ENCODE measurements around the gene SUFU.

The SUFU gene

GRCh38 chr10:102621443-102622325 is 117.9 kb downstream of the SUFU start:
- DNase-seq: no peak

GRCh38 chr10:102624094-102624493 is 120.3 kb downstream of the SUFU start:
- in situ Hi-C loops (cut with HindIII; ENCODE audit: low pct_ligation_motif_present, low pct_unique_long_range_greater_than_20kb, low sequenced_read_pairs): no loop called here
- DNase-seq: no peak

More at GRCh38 chr10:102621443-102622325, 117.9 kb downstream of the SUFU start:
- in situ Hi-C loops (cut with HindIII; ENCODE audit: low pct_ligation_motif_present, low pct_unique_long_range_greater_than_20kb, low sequenced_read_pairs): no loop called here

- DNase-seq: peak; percentile 52
- in situ Hi-C loops (cut with HindIII; ENCODE audit: low pct_ligation_motif_present, low pct_unique_long_range_greater_than_20kb, low sequenced_read_pairs): no loop called here
Measured at GRCh38 chr10:102624751-102625645, 121.2 kb downstream of the SUFU start.

- no peak for DNase-seq
- in situ Hi-C loops (cut with HindIII; ENCODE audit: low pct_ligation_motif_present, low pct_unique_long_range_greater_than_20kb, low sequenced_read_pairs): no loop called here
Measured at GRCh38 chr10:102626026-102626685, 122.4 kb downstream of the SUFU start.

- in situ Hi-C loops (cut with HindIII; ENCODE audit: low pct_ligation_motif_present, low pct_unique_long_range_greater_than_20kb, low sequenced_read_pairs): no loop called here
- DNase-seq: no peak
Measured at GRCh38 chr10:102627291-102627735, 123.5 kb downstream of the SUFU start.

- DNase-seq: peak; percentile 73
- in situ Hi-C loops (cut with HindIII; ENCODE audit: low pct_ligation_motif_present, low pct_unique_long_range_greater_than_20kb, low sequenced_read_pairs): no loop called here
Measured at GRCh38 chr10:102627736-102628293, 124.0 kb downstream of the SUFU start.

GRCh38 chr10:102628451-102628911 is 124.7 kb downstream of the SUFU start:
- in situ Hi-C loops (cut with HindIII; ENCODE audit: low pct_ligation_motif_present, low pct_unique_long_range_greater_than_20kb, low sequenced_read_pairs): no loop called here
- peak; percentile 40 for DNase-seq

GRCh38 chr10:102629661-102630614 is 126.2 kb downstream of the SUFU start:
- peak; percentile 96 for DNase-seq
- in situ Hi-C loops (cut with HindIII; ENCODE audit: low pct_ligation_motif_present, low pct_unique_long_range_greater_than_20kb, low sequenced_read_pairs): no loop called here

- in situ Hi-C loops (cut with HindIII; ENCODE audit: low pct_ligation_motif_present, low pct_unique_long_range_greater_than_20kb, low sequenced_read_pairs): no loop called here
- no peak for DNase-seq
Measured at GRCh38 chr10:102630663-102631062, 126.9 kb downstream of the SUFU start.

- in situ Hi-C loops (cut with HindIII; ENCODE audit: low pct_ligation_motif_present, low pct_unique_long_range_greater_than_20kb, low sequenced_read_pairs): no loop called here
- no peak for DNase-seq
Measured at GRCh38 chr10:102631525-102632393, 128.0 kb downstream of the SUFU start.

- in situ Hi-C loops (cut with HindIII; ENCODE audit: low pct_ligation_motif_present, low pct_unique_long_range_greater_than_20kb, low sequenced_read_pairs): no loop called here
Measured at GRCh38 chr10:102632394-102633111, 128.8 kb downstream of the SUFU start.

GRCh38 chr10:102633287-102633686 is 129.5 kb downstream of the SUFU start:
- in situ Hi-C loops (cut with HindIII; ENCODE audit: low pct_ligation_motif_present, low pct_unique_long_range_greater_than_20kb, low sequenced_read_pairs): no loop called here
- DNase-seq: no peak

More at GRCh38 chr10:102632394-102633111, 128.8 kb downstream of the SUFU start:
- DNase-seq: no peak

- in situ Hi-C loops (cut with HindIII; ENCODE audit: low pct_ligation_motif_present, low pct_unique_long_range_greater_than_20kb, low sequenced_read_pairs): no loop called here
- no peak for DNase-seq
Measured at GRCh38 chr10:102633848-102634247, 130.1 kb downstream of the SUFU start.

- no peak for DNase-seq
- in situ Hi-C loops (cut with HindIII; ENCODE audit: low pct_ligation_motif_present, low pct_unique_long_range_greater_than_20kb, low sequenced_read_pairs): no loop called here
Measured at GRCh38 chr10:102634686-102635085, 130.9 kb downstream of the SUFU start.

- in situ Hi-C loops (cut with HindIII; ENCODE audit: low pct_ligation_motif_present, low pct_unique_long_range_greater_than_20kb, low sequenced_read_pairs): no loop called here
Measured at GRCh38 chr10:102635377-102635776, 131.6 kb downstream of the SUFU start.

GRCh38 chr10:102639537-102639936 is 135.8 kb downstream of the SUFU start:
- in situ Hi-C loops (cut with HindIII; ENCODE audit: low pct_ligation_motif_present, low pct_unique_long_range_greater_than_20kb, low sequenced_read_pairs): no loop called here
- no peak for DNase-seq

More at GRCh38 chr10:102635377-102635776, 131.6 kb downstream of the SUFU start:
- DNase-seq: no peak

Data from ACHN (cell line).